Esophagus muscularis mucosa (tissue), 4 donors: ENCODE results near the gene FLCN. TPM values are rescaled to one million over a fixed set of nuclear protein-coding genes. Genes with fewer than 3 reads are reported as not detected.

Experiments
- DNase-seq: peaks from one replicate; pipeline ENCODE4 v3.0.0-alpha.2; 2017; ENCODE audit errors: extremely low spot score
- H3K27ac ChIP-seq, 4 donors: fragments of 200-600 bp; sonication (generic); replicated peaks in 1 of 4; 1 replicate in 3 of 4; 2 replicates in 1 of 4; pipeline ENCODE4 v1.5.1; 2016 to 2019; ENCODE audit warnings: mild to moderate bottlenecking in 1 of 4
- H3K27me3 ChIP-seq, 4 donors: fragments of 200-600 bp; sonication (generic); one replicate each; pipeline versions ENCODE4 v1.5.1 to v1.6.0; 2016 to 2019
- H3K36me3 ChIP-seq, 4 donors: fragments of 200-600 bp; sonication (generic); one replicate each; pipeline ENCODE4 v1.5.1; 2016 to 2019
- H3K4me1 ChIP-seq, 4 donors: fragments of 200-600 bp; sonication (generic); one replicate each; pipeline ENCODE4 v1.5.1; 2016 to 2019
- H3K4me3 ChIP-seq, 4 donors: fragments of 200-600 bp; sonication (generic); 1 replicate in 2 of 4; 2 replicates in 2 of 4; pipeline ENCODE4 v1.5.1; 2016 to 2019; ENCODE audit warnings: mild to moderate bottlenecking in 4 of 4, moderate library complexity in 1 of 4
- H3K9me3 ChIP-seq, 4 donors: fragments of 200-600 bp; sonication (generic); 1 replicate in 3 of 4; 2 replicates in 1 of 4; pipeline ENCODE4 v1.5.1; 2016 to 2019
- CTCF ChIP-seq, 3 experiments: fragments of 200-600 bp in 2 of 3; fragments of 450-650 bp in 1 of 3; sonication (generic) in 2 of 3; IDR thresholded peaks; one replicate each; pipeline ENCODE4 v1.5.1; 2017 to 2019; ENCODE audit warnings: antibody characterized with exemption in 3 of 3, mild to moderate bottlenecking in 2 of 3, moderate library complexity in 1 of 3
- EP300 ChIP-seq: sonication (generic); formaldehyde crosslinking; IDR thresholded peaks from one replicate; pipeline ENCODE4 v1.6.1; 2017; ENCODE audit warnings: antibody characterized with exemption
- POLR2A ChIP-seq: fragments of 450-650 bp; IDR thresholded peaks from one replicate; pipeline ENCODE4 v1.6.1; 2017; ENCODE audit warnings: antibody characterized with exemption, moderate library complexity, mild to moderate bottlenecking, low read depth
- POLR2AphosphoS5 ChIP-seq, 2 donors: sonication (generic); formaldehyde crosslinking; IDR thresholded peaks; one replicate each; pipeline ENCODE4 v1.6.1; 2017; ENCODE audit warnings: antibody characterized with exemption in 2 of 2
- WGBS: methylation state at CpG from one replicate; pipeline ENCODE4 v1.1.5; 2018; 5-methylcytosine and 5-hydroxymethylcytosine counted together
- intact Hi-C: fragments of 100-400 bp; cut with DNase I; formaldehyde crosslinking; loops from one replicate; pipeline ENCODE4 v1.15.1; 2023
- total RNA-seq, 4 donors: library from RNA; depleted of rRNA; stranded (reverse); fragments of >200 nt; gene quantifications; one replicate each; pipeline versions ENCODE4 v1.1.0 to v1.2.1, GENCODE V29; 2016

Gene FLCN
- total RNA-seq, 4 donors from 2014 or later = 21.5 to 64.7 (median 45.5) TPM

GRCh38 chr17:17170346-17170985 is 66.5 kb downstream of the FLCN start:
- peaks cover 48 to 98% (median 80%) of the 10 kb centered on the region in 4 donors for H3K36me3 ChIP-seq
- H3K27me3 ChIP-seq = no peaks in the 10 kb centered on the region
- intact Hi-C loops = no loop called here
- peaks cover 0 to 22% (median 10%) of the 10 kb centered on the region in 4 donors for H3K4me1 ChIP-seq
- no peaks in the 10 kb centered on the region for H3K9me3 ChIP-seq
- DNase-seq = no peak
- TF ChIP-seq POLR2A (no peak), CTCF (IDR thresholded peaks at IDR 0.05) (no peak), POLR2AphosphoS5 (IDR thresholded peaks at IDR 0.05) (no peak), EP300 (no peak)
- no peak overlapping the region for H3K4me3 ChIP-seq
- H3K27ac ChIP-seq = no peak overlapping the region
- 82% methylated on average over 9 of the region's 9 CpGs for WGBS

GRCh38 chr17:17169396-17169795 is 67.6 kb downstream of the FLCN start:
- peaks cover 0 to 22% (median 10%) of the 10 kb centered on the region in 4 donors for H3K4me1 ChIP-seq
- DNase-seq = no peak
- WGBS = 85% methylated on average over 3 of the region's 4 CpGs
- H3K9me3 ChIP-seq = no peaks in the 10 kb centered on the region
- TF ChIP-seq CTCF (IDR thresholded peaks at IDR 0.05) (no peak), POLR2A (no peak), POLR2AphosphoS5 (IDR thresholded peaks at IDR 0.05) (no peak), EP300 (no peak)
- H3K27ac ChIP-seq = no peak overlapping the region
- no peaks in the 10 kb centered on the region for H3K27me3 ChIP-seq
- intact Hi-C loops = no loop called here
- peaks cover 50 to 98% (median 80%) of the 10 kb centered on the region in 4 donors for H3K36me3 ChIP-seq
- H3K4me3 ChIP-seq = no peak overlapping the region

- H3K9me3 ChIP-seq = no peaks in the 10 kb centered on the region
- H3K4me3 ChIP-seq = no peak overlapping the region
- intact Hi-C loops = no loop called here
- peaks cover 50 to 98% (median 80%) of the 10 kb centered on the region in 4 donors for H3K36me3 ChIP-seq
- H3K27ac ChIP-seq = no peak overlapping the region
- DNase-seq = no peak
- TF ChIP-seq EP300 = no peak
- no peak for TF ChIP-seq CTCF (IDR thresholded peaks at IDR 0.05)
- TF ChIP-seq POLR2A = no peak
- TF ChIP-seq POLR2AphosphoS5 (IDR thresholded peaks at IDR 0.05) = no peak
- H3K27me3 ChIP-seq = no peaks in the 10 kb centered on the region
- H3K4me1 ChIP-seq = peaks cover 0 to 22% (median 10%) of the 10 kb centered on the region in 4 donors
- 91% methylated on average over 5 of the region's 5 CpGs for WGBS
Observed at GRCh38 chr17:17168401-17168800, 68.6 kb downstream of the FLCN start.

- H3K27me3 ChIP-seq = no peaks in the 10 kb centered on the region
- peaks cover 0 to 21% (median 10%) of the 10 kb centered on the region in 4 donors for H3K4me1 ChIP-seq
- H3K9me3 ChIP-seq = no peaks in the 10 kb centered on the region
- TF ChIP-seq EP300 (no peak), POLR2AphosphoS5 (IDR thresholded peaks at IDR 0.05) (no peak), CTCF (IDR thresholded peaks at IDR 0.05) (no peak), POLR2A (no peak)
- H3K4me3 ChIP-seq = no peak overlapping the region
- DNase-seq = no peak
- intact Hi-C loops = no loop called here
- 84% methylated on average over 4 of the region's 10 CpGs for WGBS
- H3K27ac ChIP-seq = no peak overlapping the region
- H3K36me3 ChIP-seq = peaks cover 46 to 98% (median 80%) of the 10 kb centered on the region in 4 donors
Observed at GRCh38 chr17:17167986-17168385, 69.0 kb downstream of the FLCN start.

- Histone ChIP-seq H3K27me3 (no peaks in the 10 kb centered on the region), H3K4me3 (no peak overlapping the region), H3K4me1 (peaks cover 0 to 15% (median 7%) of the 10 kb centered on the region in 4 donors), H3K27ac (no peak overlapping the region), H3K36me3 (peaks cover 46 to 98% (median 80%) of the 10 kb centered on the region in 4 donors), H3K9me3 (no peaks in the 10 kb centered on the region)
- no peak for DNase-seq
- TF ChIP-seq POLR2AphosphoS5 (IDR thresholded peaks at IDR 0.05) (no peak), CTCF (IDR thresholded peaks at IDR 0.05) (no peak), EP300 (no peak), POLR2A (no peak)
- WGBS = 100% methylated on average over 1 of the region's 10 CpGs
- intact Hi-C loops = no loop called here
Observed at GRCh38 chr17:17167356-17167755, 69.6 kb downstream of the FLCN start.
